Osteocyte (in vitro differentiated cells): ENCODE measurements around the gene PARP14. TPM values are rescaled to one million over a fixed set of nuclear protein-coding genes. Genes with fewer than 3 reads are reported as not detected.

ENCODE experiments used
- DNase-seq: peaks from one replicate; pipeline ENCODE4 v3.0.0; 2021; ENCODE audit warnings: mixed read lengths; ENCODE audit not compliant: unreplicated experiment; ENCODE audit errors: extremely low spot score
- H3K27ac Mint-ChIP-seq: one replicate; pipeline ENCODE4 v1.8.0; 2021; ENCODE audit warnings: mild to moderate bottlenecking, mixed read lengths; ENCODE audit not compliant: unreplicated experiment
- H3K27me3 Mint-ChIP-seq: one replicate; pipeline ENCODE4 v1.8.0; 2021; ENCODE audit warnings: mixed read lengths; ENCODE audit not compliant: unreplicated experiment
- H3K36me3 Mint-ChIP-seq: one replicate; pipeline ENCODE4 v1.8.0; 2021; ENCODE audit warnings: mixed read lengths; ENCODE audit not compliant: unreplicated experiment
- H3K4me1 Mint-ChIP-seq: one replicate; pipeline ENCODE4 v1.8.0; 2021; ENCODE audit warnings: mixed read lengths; ENCODE audit not compliant: unreplicated experiment
- H3K4me3 Mint-ChIP-seq: one replicate; pipeline ENCODE4 v1.8.0; 2021; ENCODE audit warnings: mild to moderate bottlenecking, moderate library complexity, mixed read lengths; ENCODE audit not compliant: unreplicated experiment
- H3K9me3 Mint-ChIP-seq: one replicate; pipeline ENCODE4 v1.8.0; 2021; ENCODE audit warnings: mixed read lengths; ENCODE audit not compliant: unreplicated experiment
- CTCF ChIP-seq: fragments of 200-600 bp; sonication (generic); IDR thresholded peaks from 2 replicates; pipeline ENCODE4 v1.5.0; 2021; ENCODE audit warnings: antibody characterized with exemption, mild to moderate bottlenecking, moderate library complexity
- total RNA-seq: library from RNA; stranded (reverse); gene quantifications from 2 replicates; pipeline ENCODE4 v1.2.1, GENCODE V29; 2021

Gene PARP14
- total RNA-seq, 1 donor from 2014 or later, result 48.1 TPM

- no peak for TF ChIP-seq CTCF
- no peaks in the 10 kb centered on the region for H3K9me3 Mint-ChIP-seq
- peaks cover 53% of the 10 kb centered on the region for H3K36me3 Mint-ChIP-seq
- H3K27ac Mint-ChIP-seq, result no peak overlapping the region
- H3K27me3 Mint-ChIP-seq, result no peaks in the 10 kb centered on the region
- no peak for DNase-seq
- no peaks in the 10 kb centered on the region for H3K4me1 Mint-ChIP-seq
- H3K4me3 Mint-ChIP-seq, result no peak overlapping the region
Observed at GRCh38 chr3:122725106-122725505, 44.5 kb downstream of the PARP14 start.

GRCh38 chr3:122727294-122727693 is 46.7 kb downstream of the PARP14 start:
- no peak for TF ChIP-seq CTCF
- Mint-ChIP-seq H3K36me3 (peaks cover 44% of the 10 kb centered on the region), H3K9me3 (no peaks in the 10 kb centered on the region)

GRCh38 chr3:122727766-122728165 is 47.1 kb downstream of the PARP14 start:
- TF ChIP-seq CTCF, result no peak
- Mint-ChIP-seq H3K4me3 (no peak overlapping the region), H3K36me3 (peaks cover 44% of the 10 kb centered on the region), H3K4me1 (no peaks in the 10 kb centered on the region), H3K27ac (no peak overlapping the region), H3K9me3 (no peaks in the 10 kb centered on the region), H3K27me3 (no peaks in the 10 kb centered on the region)
- no peak for DNase-seq

More at GRCh38 chr3:122727294-122727693, 46.7 kb downstream of the PARP14 start:
- Mint-ChIP-seq H3K4me3 (no peak overlapping the region), H3K4me1 (no peaks in the 10 kb centered on the region), H3K27ac (no peak overlapping the region), H3K27me3 (no peaks in the 10 kb centered on the region)
- DNase-seq, result no peak

GRCh38 chr3:122728186-122728585 is 47.5 kb downstream of the PARP14 start:
- DNase-seq, result no peak
- Mint-ChIP-seq H3K4me1 (no peaks in the 10 kb centered on the region), H3K27me3 (no peaks in the 10 kb centered on the region), H3K27ac (no peak overlapping the region), H3K4me3 (no peak overlapping the region), H3K9me3 (no peaks in the 10 kb centered on the region), H3K36me3 (peaks cover 44% of the 10 kb centered on the region)
- TF ChIP-seq CTCF, result no peak

GRCh38 chr3:122728756-122729514 is 48.3 kb downstream of the PARP14 start:
- Mint-ChIP-seq H3K36me3 (peaks cover 43% of the 10 kb centered on the region), H3K27me3 (no peaks in the 10 kb centered on the region), H3K4me3 (no peak overlapping the region), H3K27ac (no peak overlapping the region), H3K4me1 (no peaks in the 10 kb centered on the region), H3K9me3 (peaks cover 5% of the 10 kb centered on the region)
- no peak for DNase-seq
- TF ChIP-seq CTCF, result no peak
